Skeletal muscle tissue (tissue), 4 donors: Measurements from ENCODE around the gene WBP2. TPM values are rescaled to one million over a fixed set of nuclear protein-coding genes. Genes with fewer than 3 reads are reported as not detected.

Source experiments
- H3K27ac ChIP-seq: one replicate; pipeline ENCODE4 v1.7.0; 2013; ENCODE audit warnings: mild to moderate bottlenecking, low read depth, low read length, inconsistent platforms
- H3K27me3 ChIP-seq, 3 donors: one replicate each; pipeline ENCODE4 v1.7.0; 2013; ENCODE audit warnings: low read length in 3 of 3; ENCODE audit not compliant: control insufficient read depth in 3 of 3, insufficient read depth in 3 of 3
- H3K36me3 ChIP-seq, 3 donors: one replicate each; pipeline ENCODE4 v1.7.0; 2013; ENCODE audit warnings: low read length in 3 of 3; ENCODE audit not compliant: control insufficient read depth in 3 of 3, insufficient read depth in 3 of 3
- H3K4me1 ChIP-seq, 3 donors: one replicate each; pipeline ENCODE4 v1.7.0; 2013; ENCODE audit warnings: low read length in 3 of 3, mild to moderate bottlenecking in 3 of 3; ENCODE audit not compliant: control insufficient read depth in 3 of 3, insufficient read depth in 3 of 3
- H3K4me3 ChIP-seq, 3 donors: one replicate each; pipeline ENCODE4 v1.7.0; 2013; ENCODE audit warnings: low read length in 3 of 3
- H3K9ac ChIP-seq, 3 donors: one replicate each; pipeline ENCODE4 v1.7.0; 2013; ENCODE audit warnings: low read length in 3 of 3, mild to moderate bottlenecking in 3 of 3, moderate library complexity in 2 of 3, low read depth in 1 of 3
- H3K9me3 ChIP-seq, 3 donors: one replicate each; pipeline ENCODE4 v1.7.0; 2013; ENCODE audit warnings: low read length in 3 of 3; ENCODE audit not compliant: control insufficient read depth in 3 of 3
- total RNA-seq: library from RNA; depleted of rRNA; stranded (reverse); fragments of >200 nt; gene quantifications from one replicate; pipeline ENCODE4 v1.2.3, GENCODE V29; 2014
- donor health status: Osteomylitis.

Gene WBP2
- total RNA-seq = 17.7 TPM

DNA sequence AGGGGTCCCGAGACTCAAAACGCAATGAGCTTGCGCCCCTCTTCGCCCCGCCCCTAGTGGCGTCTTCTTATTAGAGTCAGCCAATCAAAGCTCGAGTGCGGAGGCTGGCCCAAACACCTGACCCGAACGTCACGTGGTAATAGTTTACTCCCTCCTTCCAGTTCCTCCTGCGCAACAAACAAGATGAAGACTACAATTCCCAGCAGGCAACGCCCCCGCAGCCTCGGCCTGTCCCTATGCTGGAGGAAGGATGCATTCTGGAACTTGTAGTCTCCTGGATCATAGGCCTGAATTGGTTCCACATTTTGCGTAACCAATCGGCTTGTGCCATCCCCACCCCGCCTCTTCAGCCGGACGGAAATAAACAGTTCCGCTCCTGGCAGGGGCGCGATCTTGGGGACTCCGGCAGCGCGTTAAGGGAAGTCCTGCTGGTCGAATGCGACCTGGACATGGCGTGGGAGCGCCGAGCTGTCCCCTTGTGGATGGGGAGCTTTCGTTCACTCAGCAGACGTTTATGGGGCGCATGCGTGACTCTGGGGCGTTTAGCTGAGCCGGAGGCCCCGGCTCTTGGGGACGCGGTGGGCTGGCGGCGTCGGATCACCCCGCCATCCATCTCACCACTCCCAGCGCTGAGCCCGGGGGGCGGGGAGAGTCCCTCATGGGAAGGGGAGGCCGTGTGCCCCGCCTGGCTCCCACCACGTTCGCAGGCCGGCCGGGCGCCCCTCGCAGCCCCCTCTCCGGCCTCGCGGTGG lies at the start of gene WBP2:
TSS of gene WBP2 (minus strand) at position 26 of the 752 bp plus-strand sequence. CDS start 38 bp downstream, outside the sequence.
- peak within 1 kb of the TSS; percentile 79 to 93 (median 88) for H3K4me3 ChIP-seq
- H3K27ac ChIP-seq = peak within 1 kb of the TSS; percentile 98
- peaks cover 36 to 43% (median 36%) of the 10 kb centered on the region in 3 donors for H3K4me1 ChIP-seq
- peak within 1 kb of the TSS; percentile 96 to 99 (median 97) for H3K9ac ChIP-seq
- peaks cover 9 to 11% (median 10%) of the 10 kb centered on the region in 3 donors for H3K36me3 ChIP-seq
- H3K27me3 ChIP-seq = no peaks in the 10 kb centered on the region
- no peaks in the 10 kb centered on the region for H3K9me3 ChIP-seq

DNA sequence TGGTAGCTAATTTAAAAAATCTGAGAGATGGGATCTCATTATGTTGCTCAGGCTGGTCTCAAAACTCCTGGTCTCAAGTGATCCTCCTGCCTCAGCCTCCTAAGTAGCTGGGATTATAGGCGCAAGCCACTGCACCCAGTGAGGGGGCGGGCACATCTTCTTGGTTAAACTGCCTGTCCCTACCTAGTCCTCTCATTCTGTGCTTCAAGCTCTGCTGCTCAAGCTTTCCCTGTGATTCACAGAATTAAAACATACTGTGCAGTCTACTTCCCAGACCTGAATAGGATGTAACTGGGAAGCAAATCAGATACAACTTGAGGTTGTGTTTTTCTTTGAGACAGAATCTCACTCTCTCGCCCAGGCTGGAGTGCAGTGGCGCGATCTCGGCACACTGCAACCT lies 47.3 kb upstream of the WBP2 start:
- H3K27me3 ChIP-seq = no peaks in the 10 kb centered on the region
- peaks cover 9 to 20% (median 13%) of the 10 kb centered on the region in 3 donors for H3K4me1 ChIP-seq
- H3K27ac ChIP-seq = no peak overlapping the region
- H3K9ac ChIP-seq = no peak overlapping the region
- no peaks in the 10 kb centered on the region for H3K9me3 ChIP-seq
- no peak overlapping the region for H3K4me3 ChIP-seq
- H3K36me3 ChIP-seq = peaks cover 43 to 50% (median 48%) of the 10 kb centered on the region in 3 donors

GRCh38 chr17:75901727-75902126 lies 46.6 kb upstream of the WBP2 start:
- Histone ChIP-seq H3K36me3 (peaks cover 43 to 50% (median 50%) of the 10 kb centered on the region in 3 donors), H3K27me3 (no peaks in the 10 kb centered on the region), H3K9ac (no peak overlapping the region), H3K4me3 (no peak overlapping the region), H3K4me1 (peaks cover 13 to 26% (median 17%) of the 10 kb centered on the region in 3 donors), H3K27ac (no peak overlapping the region), H3K9me3 (no peaks in the 10 kb centered on the region)

DNA sequence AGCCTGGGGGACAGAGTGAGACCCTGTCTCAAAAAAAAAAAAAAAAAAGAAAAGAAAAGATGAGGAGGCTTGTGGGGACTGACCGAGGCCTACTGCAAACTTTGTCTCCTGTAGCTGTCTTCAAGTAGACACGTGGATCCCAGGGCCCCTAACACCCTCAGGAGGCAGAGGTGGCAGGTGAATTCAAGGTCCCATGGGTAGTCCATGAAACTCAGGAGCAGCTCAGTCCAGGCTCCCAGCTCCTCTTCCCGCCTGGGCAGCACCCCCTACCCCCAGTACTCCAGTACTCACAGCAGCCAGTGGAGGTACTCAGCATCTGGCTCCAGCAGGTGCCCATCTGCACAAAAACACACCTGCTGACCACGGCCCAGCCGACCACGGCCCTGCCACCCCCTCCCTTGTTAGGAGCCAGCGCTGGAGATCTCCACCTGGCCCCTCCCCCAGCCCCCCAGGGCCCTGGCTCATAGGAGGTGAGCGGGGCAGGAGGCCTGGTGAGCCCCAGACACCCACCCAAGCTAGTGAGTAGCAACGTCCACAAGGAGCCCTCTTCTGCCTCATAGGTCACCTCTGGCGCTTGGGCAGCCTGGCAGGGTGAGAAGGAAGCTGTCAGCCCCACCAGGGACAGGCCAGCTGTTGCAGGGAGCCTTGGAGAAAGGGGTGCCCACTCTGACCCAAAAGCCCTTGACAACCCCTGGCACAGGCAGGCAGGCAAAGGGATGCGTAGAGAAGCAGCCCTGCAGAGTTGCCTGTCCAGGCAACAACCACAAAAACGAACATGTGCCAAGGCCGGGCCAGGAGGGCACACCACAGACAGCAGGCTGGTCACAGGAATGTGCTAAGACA lies 45.8 kb upstream of the WBP2 start:
- H3K36me3 ChIP-seq = peaks cover 43 to 50% (median 50%) of the 10 kb centered on the region in 3 donors

DNA sequence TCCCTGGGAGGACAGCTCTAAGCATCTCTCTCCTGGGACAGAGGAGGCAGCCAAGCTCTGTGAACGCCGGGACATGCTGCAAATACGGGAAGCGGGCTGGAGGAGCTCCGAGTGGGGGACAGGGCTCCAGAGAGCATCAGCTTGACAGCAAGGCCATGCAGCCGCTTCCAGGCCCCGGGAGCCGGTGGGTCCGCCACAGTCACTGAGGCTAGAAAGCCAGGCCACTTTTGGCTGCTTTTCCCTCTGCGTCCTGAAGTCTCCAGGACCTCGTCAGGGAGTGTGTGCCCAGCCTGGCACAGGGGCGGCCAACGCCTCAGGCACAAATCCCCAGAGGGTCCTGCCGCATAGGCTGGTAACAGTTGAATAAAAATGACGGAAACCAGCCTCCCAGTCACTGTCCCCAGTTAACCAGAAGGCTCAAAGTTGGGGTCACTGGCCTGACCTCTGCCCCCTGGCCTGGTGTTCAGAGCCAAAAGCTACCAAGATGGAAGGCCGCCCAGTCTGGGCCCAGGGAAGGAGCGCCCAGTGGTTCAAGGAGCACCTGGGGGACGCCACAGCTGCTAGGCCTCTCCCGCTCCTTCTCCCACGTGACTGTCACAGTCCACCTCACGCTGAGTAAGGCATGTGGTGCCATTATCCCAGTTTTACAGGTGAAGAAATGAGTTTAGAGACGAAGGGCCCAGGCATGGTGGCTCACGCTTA lies 44.8 kb upstream of the WBP2 start:
- Histone ChIP-seq H3K4me1 (peaks cover 20 to 32% (median 27%) of the 10 kb centered on the region in 3 donors), H3K36me3 (peaks cover 43 to 50% (median 50%) of the 10 kb centered on the region in 3 donors), H3K4me3 (no peak overlapping the region), H3K27me3 (no peaks in the 10 kb centered on the region), H3K9me3 (no peaks in the 10 kb centered on the region), H3K27ac (no peak overlapping the region), H3K9ac (no peak overlapping the region)

More for the DNA sequence above, 45.8 kb upstream of the WBP2 start:
- H3K9me3 ChIP-seq = no peaks in the 10 kb centered on the region
- peaks cover 13 to 26% (median 17%) of the 10 kb centered on the region in 3 donors for H3K4me1 ChIP-seq
- no peak overlapping the region for H3K4me3 ChIP-seq
- H3K27ac ChIP-seq = no peak overlapping the region
- H3K27me3 ChIP-seq = no peaks in the 10 kb centered on the region
- no peak overlapping the region for H3K9ac ChIP-seq

GRCh38 chr17:75899353-75899752 lies 44.2 kb upstream of the WBP2 start:
- Histone ChIP-seq H3K9ac (no peak overlapping the region), H3K36me3 (peaks cover 43 to 50% (median 50%) of the 10 kb centered on the region in 3 donors), H3K4me1 (peaks cover 24 to 38% (median 30%) of the 10 kb centered on the region in 3 donors), H3K27ac (no peak overlapping the region), H3K4me3 (no peak overlapping the region), H3K27me3 (no peaks in the 10 kb centered on the region), H3K9me3 (no peaks in the 10 kb centered on the region)

GRCh38 chr17:75898791-75899190 lies 43.7 kb upstream of the WBP2 start:
- Histone ChIP-seq H3K27ac (no peak overlapping the region), H3K9ac (no peak overlapping the region), H3K4me3 (no peak overlapping the region), H3K4me1 (peaks cover 25 to 38% (median 31%) of the 10 kb centered on the region in 3 donors), H3K36me3 (peaks cover 43 to 50% (median 50%) of the 10 kb centered on the region in 3 donors), H3K9me3 (no peaks in the 10 kb centered on the region), H3K27me3 (no peaks in the 10 kb centered on the region)

- Histone ChIP-seq H3K9ac (no peak overlapping the region), H3K4me1 (peaks cover 25 to 33% (median 25%) of the 10 kb centered on the region in 3 donors), H3K36me3 (peaks cover 43 to 50% (median 50%) of the 10 kb centered on the region in 3 donors), H3K9me3 (no peaks in the 10 kb centered on the region), H3K27ac (no peak overlapping the region), H3K4me3 (no peak overlapping the region), H3K27me3 (no peaks in the 10 kb centered on the region)
Observed at GRCh38 chr17:75898065-75898464, 42.9 kb upstream of the WBP2 start.

- no peaks in the 10 kb centered on the region for H3K9me3 ChIP-seq
- H3K4me3 ChIP-seq = peak overlapping the region; percentile 52 to 68 (median 60)
- H3K9ac ChIP-seq = peak overlapping the region; percentile 51 to 81 (median 79)
- H3K36me3 ChIP-seq = peaks cover 39 to 49% (median 45%) of the 10 kb centered on the region in 3 donors
- peaks cover 25 to 30% (median 27%) of the 10 kb centered on the region in 3 donors for H3K4me1 ChIP-seq
- peak overlapping the region; percentile 79 for H3K27ac ChIP-seq
- no peaks in the 10 kb centered on the region for H3K27me3 ChIP-seq
Observed at GRCh38 chr17:75897160-75898019, 42.3 kb upstream of the WBP2 start.
